BLaER1 treated with 17β-estradiol and CSF1 and Interleukin-3, amounts not matched to agents 10 nM and 100 nM (cell line): ENCODE results near the gene MAP4K2.
A peak's percentile ranks its signal among the peaks of the same experiment; 100 is the strongest.

ENCODE experiments used
- H3K27ac ChIP-seq, 11 experiments: shearing (Covaris generic); formaldehyde crosslinking; 2 replicates each; pipeline ENCODE4 v1.8.1; 2022
- H3K27me3 ChIP-seq, 11 experiments: shearing (Covaris generic); formaldehyde crosslinking; 2 replicates each; pipeline ENCODE4 v1.8.1; 2022
- H3K36me3 ChIP-seq, 11 experiments: shearing (Covaris generic); formaldehyde crosslinking; 2 replicates each; pipeline ENCODE4 v1.8.1; 2022
- H3K4me1 ChIP-seq, 10 experiments: shearing (Covaris generic); formaldehyde crosslinking; 2 replicates each; pipeline ENCODE4 v1.8.1; 2022
- H3K4me2 ChIP-seq, 11 experiments: shearing (Covaris generic); formaldehyde crosslinking; 2 replicates each; pipeline ENCODE4 v1.8.1; 2022
- H3K4me3 ChIP-seq, 10 experiments: shearing (Covaris generic); formaldehyde crosslinking; 2 replicates each; pipeline ENCODE4 v1.8.1; 2022
- H3K9ac ChIP-seq, 11 experiments: shearing (Covaris generic); formaldehyde crosslinking; 2 replicates each; pipeline ENCODE4 v1.8.1; 2022
- H3K9me3 ChIP-seq, 11 experiments: shearing (Covaris generic); formaldehyde crosslinking; replicated peaks in 1 of 11; 2 replicates each; pipeline ENCODE4 v1.8.1; 2022
- H4K20me1 ChIP-seq, 11 experiments: shearing (Covaris generic); formaldehyde crosslinking; 2 replicates each; pipeline ENCODE4 v1.8.1; 2022
- Cebpa-rat ChIP-seq, 11 experiments: shearing (Covaris generic); IDR thresholded peaks; 2 replicates each; pipeline ENCODE4 v1.8.1; 2022

Gene MAP4K2

GRCh38 chr11:64735725-64736259, 67.2 kb downstream of the MAP4K2 start:
- Histone ChIP-seq H3K4me1 (peaks cover 10 to 42% (median 26%) of the 10 kb centered on the region in 10 experiments; a peak in 17 of 20 replicates), H3K36me3 (peaks cover 40 to 100% (median 97%) of the 10 kb centered on the region in 11 experiments), H3K9ac (peak overlapping the region in 6 of 11 experiments; percentile 13 to 44 (median 25); a peak in 4 of 22 replicates), H3K9me3 (no peaks in the 10 kb centered on the region), H3K4me2 (no peak overlapping the region), H3K4me3 (no peak overlapping the region), H3K27me3 (no peaks in the 10 kb centered on the region), H3K27ac (peak overlapping the region in 1 of 11 experiments; percentile 20; a peak in 1 of 22 replicates), H4K20me1 (peaks cover 0 to 94% (median 39%) of the 10 kb centered on the region in 11 experiments; a peak in 16 of 22 replicates)
- no peak for TF ChIP-seq Cebpa-rat (IDR thresholded peaks at IDR 0.05)
